NCI-H1436 treated with DMSO at 0.1 percent for 48 hours (cell line): ENCODE measurements around the gene LYPD3.
"Not testable (repeated sequence)": the region's sequence is repeated elsewhere in the genome, so short reads cannot be mapped to it uniquely, and the experiment has no call there.

ENCODE experiments used
- DNase-seq: peaks from one replicate; lab custom pipeline; 2025; lab: John Stamatoyannopoulos, UW

Gene LYPD3

DNA sequence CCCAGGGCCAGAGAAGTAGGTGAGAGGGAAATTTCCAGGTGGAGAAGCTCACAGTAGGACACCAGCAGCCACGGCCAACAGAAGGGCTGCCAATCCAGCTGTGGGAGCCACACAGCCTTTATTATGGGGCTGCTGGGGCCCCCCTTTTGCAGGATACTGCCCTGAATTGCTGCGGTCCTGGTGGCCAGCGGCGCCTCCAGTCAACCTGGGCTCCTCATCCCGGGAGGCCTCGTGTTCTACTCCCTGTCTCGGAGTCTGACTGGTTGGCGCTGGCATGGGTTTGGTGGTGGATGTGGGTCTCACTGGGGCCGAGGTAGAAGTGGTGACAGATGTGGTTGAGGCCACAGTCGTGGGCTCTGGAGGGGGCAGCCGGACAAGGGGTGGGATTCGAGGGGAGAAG lies 4.1 kb downstream of the LYPD3 start:
- DNase-seq, result no peak

DNA sequence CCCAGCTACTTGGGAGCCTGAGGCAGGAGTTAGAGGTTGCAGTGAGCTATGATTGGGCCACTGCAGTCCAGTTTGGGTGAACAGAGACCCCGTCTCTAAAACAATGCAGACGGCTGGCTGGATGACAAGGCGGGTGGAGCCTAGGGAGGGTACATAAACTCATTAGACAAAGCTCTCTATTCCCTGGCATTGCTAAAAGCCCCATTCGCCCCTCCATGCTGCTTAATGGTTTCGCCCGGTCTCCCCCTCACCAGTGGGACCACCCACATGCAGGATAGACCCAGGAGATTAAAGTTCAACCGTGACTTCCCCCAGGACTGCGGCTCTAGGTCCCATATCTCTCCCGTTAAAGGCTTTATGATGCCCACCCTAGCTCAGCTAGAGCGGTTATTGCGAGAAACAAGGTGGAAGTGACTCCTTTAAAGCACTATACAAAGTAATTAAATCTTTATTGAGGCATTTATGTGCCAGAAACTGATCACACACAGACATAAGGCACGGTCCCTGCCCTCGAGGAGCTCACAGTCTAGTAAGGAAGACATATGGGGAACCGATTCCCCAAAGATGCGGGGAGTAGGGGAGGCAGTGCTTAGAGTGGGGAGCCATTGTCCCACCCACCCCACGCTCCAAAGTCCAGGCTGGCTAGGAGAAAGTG lies 4.9 kb downstream of the LYPD3 start:
- no peak for DNase-seq

DNA sequence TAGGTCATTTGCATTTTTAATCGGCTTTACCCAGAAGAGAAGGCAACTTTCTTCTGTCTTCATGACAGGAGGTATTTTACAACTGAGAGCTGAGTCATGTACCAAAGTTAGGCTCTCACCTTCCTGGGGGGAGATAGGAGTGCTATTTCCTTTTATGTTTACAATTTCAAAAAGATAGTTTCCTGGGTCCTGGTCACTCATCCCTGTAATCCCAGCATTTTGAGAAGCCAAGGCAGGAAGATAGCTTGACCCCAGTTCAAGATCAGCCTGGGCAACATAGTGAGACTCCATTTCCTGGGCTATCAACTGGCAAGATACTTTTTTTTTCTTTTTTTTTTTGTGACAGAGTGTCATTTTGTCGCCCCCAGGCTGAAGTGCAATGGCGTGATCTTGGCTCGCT lies 7.6 kb downstream of the LYPD3 start:
- DNase-seq, result no peak

DNA sequence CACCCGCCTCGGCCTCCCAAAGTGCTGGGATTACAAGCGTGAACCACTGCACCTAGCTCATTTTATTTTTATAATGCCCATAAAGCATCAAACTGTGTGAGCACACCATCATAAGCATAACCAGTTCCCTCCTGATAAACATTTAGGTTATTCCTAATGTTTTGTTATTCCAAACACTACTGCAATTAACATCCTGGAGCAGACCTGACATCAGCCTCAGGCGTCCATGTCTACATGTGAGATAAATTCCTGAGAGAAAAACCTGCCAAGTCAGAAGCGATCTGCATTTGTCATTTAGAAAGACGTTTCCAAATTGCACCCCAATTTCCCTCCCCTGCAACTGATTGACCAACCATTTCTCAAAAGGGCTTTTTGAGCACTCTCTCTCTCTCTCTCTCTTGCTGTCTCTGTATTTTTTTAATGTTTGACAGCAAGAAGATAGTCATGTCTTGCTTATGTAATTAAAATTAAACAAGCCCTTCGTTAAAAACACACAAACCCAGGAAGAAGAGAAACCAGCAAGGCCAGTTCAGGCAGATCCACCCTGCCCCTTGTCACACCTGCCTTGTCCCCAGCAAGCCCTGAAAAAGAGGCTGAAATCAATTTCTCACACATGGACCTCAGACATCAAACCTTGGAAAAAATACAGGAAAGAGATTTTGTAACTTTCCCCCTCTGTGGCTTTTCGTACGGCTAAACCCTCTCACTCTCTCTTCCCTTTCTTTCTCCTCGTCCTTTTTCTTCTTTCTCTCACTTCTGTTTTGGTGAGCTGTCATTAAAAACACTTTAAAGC lies 9.9 kb downstream of the LYPD3 start:
- no peak for DNase-seq

DNA sequence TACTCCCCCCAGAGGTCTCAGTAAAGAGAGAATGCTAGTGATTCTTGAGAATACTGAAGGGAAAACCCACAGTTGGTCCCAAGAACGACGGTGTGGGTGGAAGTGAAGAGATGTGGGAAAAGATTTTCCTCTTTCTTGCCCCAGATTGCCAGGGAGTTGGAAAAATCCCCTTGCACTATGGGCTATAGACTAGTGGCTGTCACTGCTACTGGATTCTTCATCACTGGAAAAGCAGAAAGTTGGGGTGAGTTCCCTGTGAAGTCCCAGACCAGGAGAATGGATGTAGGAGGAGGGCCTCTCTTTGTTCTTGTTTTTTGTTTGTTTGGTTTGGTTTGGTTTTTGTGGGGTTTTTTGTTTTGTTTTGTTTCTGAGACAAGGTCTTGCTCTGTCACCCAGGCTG lies 11.4 kb downstream of the LYPD3 start:
- no peak for DNase-seq

DNA sequence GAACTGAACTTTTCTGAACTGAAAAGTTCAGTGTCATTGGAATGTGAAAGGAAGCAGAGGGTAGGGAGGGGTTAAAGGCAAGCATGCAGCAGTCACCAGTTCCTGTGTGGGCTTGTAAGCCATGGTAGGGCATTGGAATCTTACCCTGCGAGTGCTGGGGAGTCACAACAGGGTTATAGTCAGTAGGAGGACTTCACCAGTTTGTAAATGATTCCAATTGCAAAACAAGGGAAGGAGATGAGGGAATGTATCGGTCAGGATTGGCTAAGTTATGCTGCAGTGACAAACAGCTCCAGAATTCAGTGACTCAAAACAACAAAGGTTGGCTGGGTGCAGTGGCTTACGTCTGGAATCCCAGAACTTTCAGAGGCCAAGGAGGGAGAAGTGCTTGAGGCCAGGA lies 12.8 kb downstream of the LYPD3 start:
- DNase-seq, result no peak

DNA sequence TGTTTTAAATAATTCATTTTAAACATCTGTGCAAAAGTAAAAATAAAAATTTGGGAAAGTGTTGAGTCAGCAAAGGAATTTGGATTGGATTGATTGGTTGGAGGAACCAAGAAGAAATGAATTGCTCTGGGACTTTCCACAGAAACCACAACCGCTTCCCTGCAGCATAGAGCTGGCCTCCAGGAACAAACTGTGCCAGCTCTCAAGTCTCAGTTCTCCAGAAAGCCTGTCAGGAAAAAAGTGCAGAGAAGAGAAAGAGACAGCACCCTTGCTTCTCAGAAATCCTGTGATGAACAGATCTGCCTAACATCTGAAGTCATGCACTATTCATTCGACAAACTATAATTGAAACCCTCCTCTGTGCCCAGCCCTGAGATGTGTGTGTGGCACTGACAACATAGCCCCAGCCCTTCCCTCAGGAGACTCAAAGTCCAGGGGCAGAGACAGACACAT lies 14.8 kb downstream of the LYPD3 start:
- DNase-seq, result no peak

DNA sequence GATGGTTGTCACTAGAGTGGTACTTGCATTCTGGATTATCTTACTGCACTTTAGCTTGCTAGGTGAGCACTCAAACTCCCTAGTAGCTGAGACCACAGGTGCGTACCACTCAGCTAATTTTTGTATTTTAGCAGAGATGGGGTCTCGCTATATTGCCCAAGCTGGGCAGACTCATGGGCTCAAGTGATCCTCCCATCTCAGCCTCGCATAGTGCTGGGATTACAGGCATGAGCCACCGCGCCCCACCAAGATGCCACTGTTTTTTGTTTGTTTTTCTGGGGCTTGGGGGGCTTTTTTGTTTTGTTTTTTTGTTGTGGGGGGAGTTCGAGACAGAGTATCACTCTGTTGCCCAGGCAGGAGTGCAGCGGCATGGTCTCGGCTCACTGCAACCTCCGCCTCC lies 17.8 kb downstream of the LYPD3 start:
- no peak for DNase-seq

DNA sequence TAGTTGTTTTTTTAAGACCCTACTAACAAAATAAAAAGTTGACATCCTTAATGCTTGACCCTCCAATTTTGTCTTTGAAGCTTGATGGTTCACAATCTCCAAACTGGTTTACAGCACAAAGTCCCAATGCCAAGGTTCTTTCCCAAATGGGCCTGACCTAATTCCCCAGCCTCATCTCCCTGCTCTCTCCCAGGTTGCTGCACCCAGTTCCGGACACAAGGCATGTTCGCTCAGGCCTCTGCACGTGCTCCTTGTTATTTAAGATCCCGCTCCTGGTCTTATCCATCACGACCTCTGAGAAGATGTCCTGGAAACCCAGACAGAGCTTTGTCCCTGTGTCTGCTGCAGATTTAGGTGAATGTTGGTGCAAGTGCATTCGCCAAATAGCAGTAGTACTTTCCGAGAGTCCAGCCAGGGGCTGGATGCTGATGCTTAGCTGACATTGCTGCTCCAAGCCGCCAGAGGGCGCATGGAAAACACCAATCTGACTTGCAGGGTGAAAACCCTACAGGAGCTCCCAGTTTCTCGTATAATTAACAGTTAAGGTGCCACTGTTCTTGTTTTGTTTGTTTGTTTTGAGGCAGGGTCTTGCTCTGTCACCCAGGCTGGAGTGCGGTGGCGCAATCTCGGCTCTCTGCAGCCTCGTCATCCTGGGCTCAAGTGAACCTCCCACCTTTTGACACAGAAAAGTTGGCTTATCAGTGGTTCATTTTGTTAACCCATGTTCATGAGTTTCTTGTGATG lies 18.5 kb downstream of the LYPD3 start:
- DNase-seq, result no peak

DNA sequence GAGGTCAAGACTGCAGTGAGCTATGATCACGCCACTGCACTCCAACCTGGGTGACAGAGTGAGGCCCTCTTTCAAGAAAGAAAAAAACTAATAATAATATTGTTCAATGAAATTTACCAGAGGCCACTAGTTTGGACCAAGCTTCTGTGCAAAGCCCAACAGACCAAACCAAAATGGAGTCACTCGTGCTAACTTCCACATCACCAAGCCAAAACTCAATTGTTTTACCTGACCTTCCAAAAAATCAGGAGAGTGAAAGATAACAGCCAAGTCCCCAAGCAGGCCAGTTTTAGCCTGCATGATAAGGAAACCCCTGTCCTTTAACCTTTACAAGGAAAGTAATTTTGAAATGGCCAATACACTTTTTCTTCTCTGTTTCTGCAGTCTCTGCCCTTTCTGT lies 20.0 kb downstream of the LYPD3 start:
- no peak for DNase-seq

DNA sequence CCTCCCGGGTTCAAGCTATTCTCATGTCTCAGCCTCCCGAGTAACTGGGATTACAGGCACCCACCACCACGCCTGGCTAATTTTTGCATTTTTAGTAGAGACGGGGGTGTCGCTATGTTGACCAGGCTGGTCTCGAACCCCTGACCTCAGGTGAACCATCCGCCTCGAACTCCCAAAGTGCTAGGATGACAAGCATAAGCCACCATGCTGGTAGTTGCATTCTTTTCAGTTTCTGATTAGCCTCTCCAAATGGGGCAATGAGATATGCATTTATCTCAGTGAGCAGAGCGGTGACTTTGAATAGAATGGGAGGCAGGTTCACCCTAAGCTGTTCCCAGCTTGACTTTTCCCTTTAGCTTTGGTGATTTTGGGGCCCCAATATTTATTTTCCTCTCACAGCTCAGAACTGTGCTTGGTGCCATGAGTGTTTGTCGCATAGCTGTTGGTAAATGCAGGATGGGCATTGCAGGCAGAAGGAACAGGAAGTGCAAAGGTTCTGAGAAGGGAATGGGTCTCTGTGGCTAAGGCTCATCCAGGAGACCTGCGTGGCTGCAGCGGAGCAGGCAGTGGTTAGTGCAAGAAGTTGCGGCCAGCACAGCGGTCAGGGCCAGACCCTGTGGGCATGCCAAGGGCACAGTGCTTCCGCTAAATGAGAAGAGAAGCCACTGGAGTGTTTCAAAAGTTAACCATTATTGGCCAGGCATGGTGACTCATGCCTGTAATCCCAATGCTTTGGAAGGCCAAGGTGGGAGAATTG lies 20.7 kb downstream of the LYPD3 start:
- DNase-seq, result no peak

DNA sequence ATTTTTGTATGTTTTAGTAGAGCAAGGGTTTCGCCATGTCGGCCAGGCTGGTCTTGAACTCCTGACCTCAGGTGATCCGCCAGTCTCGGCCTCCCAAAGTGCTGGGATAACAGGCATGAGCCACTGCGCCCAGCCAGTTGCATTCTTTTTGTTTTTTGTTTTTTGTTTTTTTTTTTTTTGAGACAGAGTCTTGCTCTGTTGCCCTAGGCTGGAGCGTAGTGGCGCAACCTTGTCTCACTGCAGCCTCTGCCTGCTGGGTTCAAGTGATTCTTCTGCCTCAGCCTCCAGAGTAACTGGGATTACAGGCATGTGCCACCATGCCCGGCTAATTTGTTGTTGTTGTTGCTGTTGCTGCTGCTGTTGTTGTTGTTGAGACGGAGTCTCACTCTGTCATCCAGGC lies 21.3 kb downstream of the LYPD3 start:
- not testable (repeated sequence) for DNase-seq

DNA sequence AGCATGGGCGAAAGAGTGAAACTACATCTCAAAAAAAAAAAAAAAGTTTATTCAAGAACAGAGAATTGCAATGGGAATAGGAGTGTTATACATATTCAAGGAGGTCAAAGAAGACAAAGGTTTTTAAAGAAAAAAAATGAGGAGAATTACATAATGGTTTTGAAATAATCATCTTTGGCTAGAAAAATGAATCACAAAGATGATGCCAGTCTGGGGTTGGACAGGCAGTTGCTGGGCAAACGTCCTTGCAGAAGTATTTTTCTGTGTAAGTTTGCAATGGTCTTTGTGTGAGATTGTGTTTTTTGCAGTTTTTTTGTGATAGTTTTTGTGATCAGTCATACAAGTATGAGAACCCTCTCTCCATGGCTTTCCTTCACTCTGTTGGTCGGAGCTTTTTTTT lies 23.7 kb downstream of the LYPD3 start:
- DNase-seq, result no peak

DNA sequence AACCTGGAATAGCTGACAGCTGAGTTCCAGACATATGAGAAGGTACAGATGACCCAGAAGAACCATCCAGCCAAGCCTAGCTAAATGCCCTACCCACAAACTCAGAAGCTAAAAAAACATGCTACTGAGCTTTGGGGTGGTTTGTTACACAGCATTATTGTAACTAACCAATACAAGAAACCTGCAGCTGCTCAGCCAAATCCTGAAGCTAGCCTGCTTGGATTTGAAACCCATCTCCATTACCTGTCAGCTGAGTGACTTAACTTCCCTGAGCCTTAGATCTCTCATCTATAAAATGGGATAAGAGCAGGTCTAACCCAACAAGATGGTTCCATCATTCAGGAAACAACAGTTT lies 25.7 kb downstream of the LYPD3 start:
- DNase-seq, result no peak

DNA sequence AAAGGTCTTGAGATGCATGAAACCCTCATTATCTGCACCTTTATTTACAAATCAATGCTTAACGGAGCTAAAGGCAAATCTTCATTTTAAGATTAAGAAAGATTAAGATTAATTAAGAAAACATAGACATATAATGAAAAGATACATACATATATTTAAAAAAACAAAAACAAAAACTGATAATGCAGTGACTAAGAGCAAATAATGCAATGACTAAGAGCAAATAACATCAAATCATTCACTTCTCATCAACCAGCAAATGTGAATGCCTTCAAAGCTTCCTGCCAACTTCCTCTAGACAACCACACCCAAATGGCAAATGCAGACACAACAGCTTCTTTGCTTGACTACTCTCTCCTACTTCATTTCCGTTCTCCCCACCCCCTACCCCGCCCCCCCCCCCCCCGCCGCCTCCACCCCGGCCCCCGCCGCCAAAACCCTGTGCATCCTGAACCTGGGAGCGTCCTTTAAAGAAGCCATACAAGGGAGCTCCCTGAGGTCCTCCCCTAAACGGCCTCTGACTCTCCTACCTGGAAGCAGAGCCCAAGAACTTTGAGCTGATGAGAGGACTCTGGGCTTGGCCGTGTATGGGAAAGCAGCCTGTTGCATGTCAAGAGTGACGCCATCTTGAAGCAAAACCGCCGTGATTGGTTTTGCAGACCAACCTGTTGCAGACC lies 26.2 kb downstream of the LYPD3 start:
- no peak for DNase-seq

DNA sequence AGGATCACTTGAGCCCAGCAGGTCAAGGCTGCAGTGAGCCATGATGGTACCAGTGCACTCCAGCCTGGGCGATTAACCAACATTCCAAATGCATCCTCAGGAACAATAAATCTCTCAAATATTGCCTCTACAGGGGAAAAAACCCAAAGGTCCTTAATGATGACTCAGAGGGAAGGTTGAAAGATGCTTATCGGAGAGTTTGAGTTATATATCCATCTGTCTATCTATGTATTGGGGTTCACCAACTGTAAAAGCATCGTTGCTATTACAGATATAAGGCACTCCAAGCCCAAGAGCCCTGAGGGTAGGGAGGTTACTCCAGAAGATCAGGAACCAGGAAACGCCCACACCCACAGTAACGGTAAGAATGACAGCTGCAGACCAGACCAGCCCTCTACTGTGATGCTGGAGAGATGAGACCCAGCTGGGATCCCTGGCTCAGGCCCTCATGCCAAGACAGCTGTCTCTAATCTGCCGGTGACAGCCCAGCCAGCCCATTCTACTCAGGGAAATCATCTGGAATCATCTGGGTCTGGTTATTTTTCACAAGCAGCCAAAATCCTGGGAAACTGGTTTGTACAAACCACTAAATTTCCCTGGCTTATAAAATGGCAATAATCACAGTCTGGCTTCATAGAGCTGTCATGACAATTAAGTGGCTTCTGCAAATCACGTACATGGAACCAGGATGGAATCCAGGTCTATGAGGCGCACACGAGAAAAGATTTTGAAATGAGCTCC lies 26.9 kb downstream of the LYPD3 start:
- DNase-seq, result no peak

DNA sequence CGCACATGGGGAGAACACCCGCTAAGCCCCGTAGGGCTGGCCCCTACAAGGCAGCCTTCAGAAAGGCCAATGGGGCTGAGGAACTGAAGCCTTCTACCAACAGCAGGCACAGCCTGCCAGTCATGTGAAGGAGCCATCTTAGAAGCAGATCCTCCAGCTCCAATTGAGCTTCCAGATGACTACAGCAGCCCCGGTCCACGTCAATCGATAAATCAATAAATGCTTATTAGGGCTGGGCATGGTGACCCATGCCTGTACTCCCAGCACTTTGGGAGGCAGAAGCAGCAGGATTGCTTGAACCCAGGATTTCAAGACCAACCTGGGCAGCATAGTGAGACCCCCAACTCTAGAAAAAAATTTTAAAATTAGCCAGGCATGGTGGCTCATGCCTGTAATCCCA lies 27.7 kb downstream of the LYPD3 start:
- no peak for DNase-seq

DNA sequence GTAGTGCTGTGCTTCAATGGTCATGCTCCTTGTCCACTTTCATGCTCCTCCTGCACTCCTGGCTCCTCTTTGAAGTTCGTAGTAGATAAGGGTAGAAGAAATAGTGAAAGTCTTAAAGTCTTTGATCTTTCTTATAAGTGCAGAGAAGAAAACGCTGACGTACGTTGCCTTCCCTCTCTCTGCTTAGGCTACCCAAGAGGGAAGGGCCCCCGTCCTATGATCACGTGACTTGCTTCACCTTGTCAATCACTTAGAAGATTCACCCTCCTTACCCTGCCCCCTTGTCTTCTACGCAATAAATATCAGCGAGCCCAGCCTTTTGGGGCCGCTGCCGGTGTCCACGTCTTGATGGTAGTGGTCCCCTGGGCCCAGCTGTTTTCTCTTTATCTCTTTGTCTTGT lies 28.1 kb downstream of the LYPD3 start:
- DNase-seq, result not testable (repeated sequence)

DNA sequence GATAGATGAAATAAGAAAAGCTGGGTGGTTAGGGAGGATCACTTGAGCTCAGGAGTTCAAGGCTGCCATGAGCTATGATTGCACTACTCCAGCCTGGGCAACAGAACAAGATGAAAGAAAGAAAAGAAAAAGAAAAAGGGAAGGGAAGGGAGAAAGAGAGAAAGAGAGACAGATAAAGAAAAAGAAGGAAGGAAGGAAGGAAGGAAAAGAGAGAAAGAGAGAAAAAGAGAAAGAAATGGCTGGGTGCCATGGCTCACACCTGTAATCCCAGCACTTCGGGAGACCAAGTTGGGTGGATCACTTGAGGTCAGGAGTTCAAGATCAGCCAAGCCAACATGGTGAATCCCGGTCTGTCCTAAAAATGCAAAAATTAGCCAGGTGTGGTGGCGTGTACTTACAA lies 29.6 kb downstream of the LYPD3 start:
- DNase-seq, result no peak

DNA sequence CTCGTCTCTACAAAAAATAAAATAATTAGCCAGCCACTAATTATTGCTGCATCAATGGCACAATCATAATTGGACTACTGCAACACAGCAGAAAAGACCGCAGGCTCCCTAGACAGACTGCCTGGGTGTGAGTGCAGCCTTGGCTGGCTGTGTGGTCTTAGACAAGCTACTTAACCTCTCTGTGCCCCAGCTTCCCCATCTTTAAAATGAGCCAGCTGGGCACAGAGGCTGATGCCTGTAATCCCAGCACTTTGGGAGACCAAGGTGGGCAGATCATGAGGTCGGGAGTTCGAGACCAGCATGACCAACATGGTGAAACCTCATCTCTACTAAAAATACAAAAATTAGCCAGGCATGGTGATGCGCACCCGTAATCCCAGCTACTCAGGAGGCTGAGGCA lies 31.7 kb downstream of the LYPD3 start:
- DNase-seq, result no peak

DNA sequence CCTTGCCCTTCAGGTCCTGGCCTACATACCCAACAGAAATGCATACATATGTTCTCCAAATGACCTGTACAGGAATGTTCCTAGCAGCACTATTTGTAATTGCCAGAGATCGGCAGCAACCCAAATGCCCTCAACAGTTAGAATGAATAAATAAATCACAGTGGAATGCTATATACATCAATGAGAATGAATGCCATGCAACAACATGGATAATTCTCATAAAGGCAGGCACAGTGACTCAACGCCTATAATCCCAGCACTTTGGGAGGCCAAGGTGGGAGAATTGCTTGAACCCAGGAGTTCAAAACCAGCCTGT lies 32.1 kb downstream of the LYPD3 start:
- DNase-seq, result no peak
